ENCODE data around the gene THADA.

DNA sequence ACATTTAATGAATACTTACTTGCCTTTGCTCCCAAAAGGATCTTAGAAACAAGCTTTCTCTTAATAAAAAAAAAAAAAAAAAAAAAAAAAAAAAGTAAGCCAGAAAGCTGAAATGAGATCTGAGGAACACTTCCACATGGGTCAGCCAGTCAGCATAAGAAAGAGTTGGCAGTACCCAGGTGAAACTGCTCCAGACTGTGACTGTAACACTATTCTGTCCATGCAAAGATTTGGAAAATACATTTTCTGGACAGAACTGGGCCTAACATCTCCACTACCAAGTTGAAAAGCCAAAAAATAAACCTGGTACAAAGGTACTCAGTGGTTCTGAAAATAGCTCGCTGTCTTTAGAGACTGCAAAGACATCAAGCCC, 135.7 kb downstream of the THADA start:
- TF ChIP-seq, protein P1, sequence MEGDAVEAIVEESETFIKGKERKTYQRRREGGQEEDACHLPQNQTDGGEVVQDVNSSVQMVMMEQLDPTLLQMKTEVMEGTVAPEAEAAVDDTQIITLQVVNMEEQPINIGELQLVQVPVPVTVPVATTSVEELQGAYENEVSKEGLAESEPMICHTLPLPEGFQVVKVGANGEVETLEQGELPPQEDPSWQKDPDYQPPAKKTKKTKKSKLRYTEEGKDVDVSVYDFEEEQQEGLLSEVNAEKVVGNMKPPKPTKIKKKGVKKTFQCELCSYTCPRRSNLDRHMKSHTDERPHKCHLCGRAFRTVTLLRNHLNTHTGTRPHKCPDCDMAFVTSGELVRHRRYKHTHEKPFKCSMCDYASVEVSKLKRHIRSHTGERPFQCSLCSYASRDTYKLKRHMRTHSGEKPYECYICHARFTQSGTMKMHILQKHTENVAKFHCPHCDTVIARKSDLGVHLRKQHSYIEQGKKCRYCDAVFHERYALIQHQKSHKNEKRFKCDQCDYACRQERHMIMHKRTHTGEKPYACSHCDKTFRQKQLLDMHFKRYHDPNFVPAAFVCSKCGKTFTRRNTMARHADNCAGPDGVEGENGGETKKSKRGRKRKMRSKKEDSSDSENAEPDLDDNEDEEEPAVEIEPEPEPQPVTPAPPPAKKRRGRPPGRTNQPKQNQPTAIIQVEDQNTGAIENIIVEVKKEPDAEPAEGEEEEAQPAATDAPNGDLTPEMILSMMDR (IDR thresholded peaks at IDR 0.05; ENCODE audit: insufficient read depth, low read length, poor library complexity, severe bottlenecking), result no peak
- TF ChIP-seq EZH2phosphoT487 (conservative IDR thresholded peaks at IDR 0.05; ENCODE audit: low read length), result no peak
